Activated CD4-positive, alpha-beta T cell treated with anti-CD3 and anti-CD28 coated beads for 48 hours (primary cell): Measurements from ENCODE around the gene EIF4ENIF1.
"Not testable (repeated sequence)": the region's sequence is repeated elsewhere in the genome, so short reads cannot be mapped to it uniquely, and the experiment has no call there.

ENCODE experiments used
- DNase-seq: peaks from one replicate; pipeline ENCODE4 v3.0.0-alpha.2; 2020

Gene EIF4ENIF1

GRCh38 chr22:31489632-31490495 is at the start of gene EIF4ENIF1:
Gene EIF4ENIF1, minus strand, starts transcription at chr22:31489842. Its CDS starts 1,124 bp downstream, at chr22:31488718.
- peak; percentile 86 for DNase-seq

GRCh38 chr22:31538815-31539214 is 49.2 kb upstream of the EIF4ENIF1 start:
- DNase-seq = peak; percentile 58

- DNase-seq = peak; percentile 68
Observed at GRCh38 chr22:31537019-31537535, 47.4 kb upstream of the EIF4ENIF1 start.

GRCh38 chr22:31533374-31533773 is 43.7 kb upstream of the EIF4ENIF1 start:
- DNase-seq = no peak

- no peak for DNase-seq
Observed at GRCh38 chr22:31532060-31532459, 42.4 kb upstream of the EIF4ENIF1 start.

GRCh38 chr22:31530823-31531195 is 41.2 kb upstream of the EIF4ENIF1 start:
- DNase-seq = no peak

- peak; percentile 66 for DNase-seq
Observed at GRCh38 chr22:31526270-31526669, 36.6 kb upstream of the EIF4ENIF1 start.

GRCh38 chr22:31524132-31524531 is 34.5 kb upstream of the EIF4ENIF1 start:
- not testable (repeated sequence) for DNase-seq

- DNase-seq = no peak
Observed at GRCh38 chr22:31520051-31520450, 30.4 kb upstream of the EIF4ENIF1 start.

GRCh38 chr22:31509061-31509762 is 19.6 kb upstream of the EIF4ENIF1 start:
- DNase-seq = no peak

- DNase-seq = no peak
Observed at GRCh38 chr22:31508536-31508935, 18.9 kb upstream of the EIF4ENIF1 start.

- not testable (repeated sequence) for DNase-seq
Observed at GRCh38 chr22:31507517-31507916, 17.9 kb upstream of the EIF4ENIF1 start.

GRCh38 chr22:31504282-31504681 is 14.6 kb upstream of the EIF4ENIF1 start:
- DNase-seq = no peak

- no peak for DNase-seq
Observed at GRCh38 chr22:31503211-31503964, 13.7 kb upstream of the EIF4ENIF1 start.

GRCh38 chr22:31501738-31502137 is 12.1 kb upstream of the EIF4ENIF1 start:
- DNase-seq = no peak

- no peak for DNase-seq
Observed at GRCh38 chr22:31497148-31497938, 7.7 kb upstream of the EIF4ENIF1 start.

GRCh38 chr22:31496735-31497146 is 7.1 kb upstream of the EIF4ENIF1 start:
- peak; percentile 56 for DNase-seq

GRCh38 chr22:31496007-31496734 is 6.5 kb upstream of the EIF4ENIF1 start, which contains the start of gene SFI1:
Gene SFI1, plus strand, starts transcription at chr22:31496536. Its CDS starts 11,749 bp downstream, at chr22:31508285.
- DNase-seq = peak; percentile 97

GRCh38 chr22:31495343-31495742 is 5.7 kb upstream of the EIF4ENIF1 start:
- peak; percentile 11 for DNase-seq

GRCh38 chr22:31493355-31493754 is 3.7 kb upstream of the EIF4ENIF1 start:
- not testable (repeated sequence) for DNase-seq

GRCh38 chr22:31492151-31492550 is 2.5 kb upstream of the EIF4ENIF1 start:
- no peak for DNase-seq
